NCI-H345 treated with DMSO at 0.1 percent for 48 hours (cell line): ENCODE measurements around the gene PICALM.
"Not testable (repeated sequence)": the region's sequence is repeated elsewhere in the genome, so short reads cannot be mapped to it uniquely, and the experiment has no call there.

Experiments
- DNase-seq: peaks from one replicate; lab custom pipeline; 2025; ENCODE audit not compliant: unreplicated experiment; lab: John Stamatoyannopoulos, UW

PICALM gene

GRCh38 chr11:86068951-86069407 is at the start of gene PICALM:
PICALM (minus strand) TSS chr11:86069084; CDS start chr11:86068780, 304 bp downstream.
- peak; percentile 95 for DNase-seq

- no peak for DNase-seq
These were observed 49.4 kb upstream of the PICALM start for GRCh38 chr11:86118253-86118652.

- DNase-seq: no peak
These were observed 48.8 kb upstream of the PICALM start for GRCh38 chr11:86117712-86118063.

- DNase-seq: no peak
These were observed 48.3 kb upstream of the PICALM start for GRCh38 chr11:86117001-86117711.

- DNase-seq: no peak
These were observed 47.5 kb upstream of the PICALM start for GRCh38 chr11:86116386-86116726.

GRCh38 chr11:86115542-86116385 is 46.9 kb upstream of the PICALM start:
- DNase-seq: no peak

- DNase-seq: no peak
These were observed 40.2 kb upstream of the PICALM start for GRCh38 chr11:86108890-86109638.

- no peak for DNase-seq
These were observed 39.3 kb upstream of the PICALM start for GRCh38 chr11:86108191-86108590.

GRCh38 chr11:86106916-86107315 is 38.0 kb upstream of the PICALM start:
- no peak for DNase-seq

GRCh38 chr11:86106031-86106430 is 37.1 kb upstream of the PICALM start:
- not testable (repeated sequence) for DNase-seq

GRCh38 chr11:86105601-86106000 is 36.7 kb upstream of the PICALM start:
- DNase-seq: not testable (repeated sequence)

GRCh38 chr11:86103808-86104207 is 34.9 kb upstream of the PICALM start:
- no peak for DNase-seq

GRCh38 chr11:86101941-86102407 is 33.1 kb upstream of the PICALM start:
- DNase-seq: no peak

GRCh38 chr11:86101493-86101892 is 32.6 kb upstream of the PICALM start:
- DNase-seq: no peak

- no peak for DNase-seq
These were observed 31.0 kb upstream of the PICALM start for GRCh38 chr11:86099874-86100273.

- DNase-seq: no peak
These were observed 29.1 kb upstream of the PICALM start for GRCh38 chr11:86097980-86098379.

- no peak for DNase-seq
These were observed 22.7 kb upstream of the PICALM start for GRCh38 chr11:86091566-86091965.

- DNase-seq: no peak
These were observed 22.2 kb upstream of the PICALM start for GRCh38 chr11:86091086-86091485.

GRCh38 chr11:86089659-86090058 is 20.8 kb upstream of the PICALM start:
- no peak for DNase-seq

GRCh38 chr11:86087688-86088087 is 18.8 kb upstream of the PICALM start:
- DNase-seq: not testable (repeated sequence)

GRCh38 chr11:86087256-86087655 is 18.4 kb upstream of the PICALM start:
- no peak for DNase-seq
